CD14-positive monocyte (primary cell): ENCODE measurements around the gene SNCB. TPM values are rescaled to one million over a fixed set of nuclear protein-coding genes. Genes with fewer than 3 reads are reported as not detected.

Experiments
- DNase-seq, 3 donors: peaks; one replicate each; pipeline ENCODE4 v3.0.0-alpha.2; 2011 to 2022
- H2AFZ ChIP-seq: 2 replicates; pipeline ENCODE4 v1.6.0; 2012; ENCODE audit warnings: mild to moderate bottlenecking, low read depth, low read length, inconsistent platforms; ENCODE audit not compliant: insufficient read depth, poor library complexity, severe bottlenecking
- H3K27ac ChIP-seq, 2 donors: 1 replicate in 1 of 2; 2 replicates in 1 of 2; pipeline ENCODE4 v1.5.1; 2012 to 2013; ENCODE audit warnings: low read length in 2 of 2, control low read depth in 1 of 2, inconsistent platforms in 1 of 2, low read depth in 1 of 2, mild to moderate bottlenecking in 1 of 2
- H3K27me3 ChIP-seq, 2 donors: one replicate each; pipeline versions ENCODE4 v1.6.0 to v1.6.1; 2011 to 2013; ENCODE audit warnings: low read length in 2 of 2; ENCODE audit not compliant: control insufficient read depth in 2 of 2, insufficient read depth in 2 of 2
- H3K36me3 ChIP-seq, 2 donors: replicated peaks in 1 of 2; 1 replicate in 1 of 2; 2 replicates in 1 of 2; pipeline versions ENCODE4 v1.5.1 to v1.6.1; 2012 to 2013; ENCODE audit warnings: low read length in 2 of 2, control low read depth in 1 of 2, inconsistent platforms in 1 of 2, mild to moderate bottlenecking in 1 of 2; ENCODE audit not compliant: insufficient read depth in 2 of 2, control insufficient read depth in 1 of 2
- H3K4me1 ChIP-seq, 2 donors: 1 replicate in 1 of 2; 2 replicates in 1 of 2; pipeline versions ENCODE4 v1.5.1 to v1.6.1; 2012 to 2013; ENCODE audit warnings: low read length in 2 of 2, control low read depth in 1 of 2, inconsistent platforms in 1 of 2, mild to moderate bottlenecking in 1 of 2, moderate library complexity in 1 of 2; ENCODE audit not compliant: insufficient read depth in 2 of 2, control insufficient read depth in 1 of 2
- H3K4me2 ChIP-seq: replicated peaks from 2 replicates; pipeline ENCODE3; 2012; ENCODE audit warnings: low read length, moderate library complexity, mild to moderate bottlenecking; ENCODE audit not compliant: poor library complexity, severe bottlenecking; ENCODE audit errors: extremely low read depth
- H3K4me3 ChIP-seq, 3 experiments: fragments of 200-600 bp in 1 of 3; sonication (generic) in 1 of 3; replicated peaks in 1 of 3; 1 replicate in 2 of 3; 2 replicates in 1 of 3; pipeline ENCODE4 v1.5.1; 2011 to 2013; ENCODE audit warnings: low read length in 3 of 3, mild to moderate bottlenecking in 3 of 3, control low read depth in 2 of 3, low read depth in 2 of 3, inconsistent platforms in 1 of 3, moderate library complexity in 1 of 3
- H3K79me2 ChIP-seq: 2 replicates; pipeline ENCODE4 v1.6.0; 2012; ENCODE audit warnings: mild to moderate bottlenecking, control low read depth, inconsistent platforms, low read length, moderate library complexity; ENCODE audit not compliant: insufficient read depth
- H3K9ac ChIP-seq: 2 replicates; pipeline ENCODE4 v1.6.0; 2017; ENCODE audit warnings: low read length, mild to moderate bottlenecking; ENCODE audit not compliant: insufficient read depth, poor library complexity, severe bottlenecking
- H3K9me3 ChIP-seq, 2 donors: replicated peaks in 1 of 2; 1 replicate in 1 of 2; 2 replicates in 1 of 2; pipeline versions ENCODE4 v1.5.1 to v1.6.1; 2012 to 2013; ENCODE audit warnings: low read length in 2 of 2, control low read depth in 1 of 2; ENCODE audit not compliant: control insufficient read depth in 1 of 2, insufficient read depth in 1 of 2
- H4K20me1 ChIP-seq: 2 replicates; pipeline ENCODE4 v1.6.0; 2012; ENCODE audit warnings: mild to moderate bottlenecking, low read length, control low read depth, moderate library complexity; ENCODE audit not compliant: insufficient read depth
- H3K27ac Mint-ChIP-seq, 7 donors: one replicate each; pipeline ENCODE4 v1.8.0; 2020; ENCODE audit warnings: mild to moderate bottlenecking in 7 of 7, mixed read lengths in 7 of 7, moderate library complexity in 6 of 7, inconsistent platforms in 2 of 7
- H3K27me3 Mint-ChIP-seq, 3 donors: one replicate each; pipeline ENCODE4 v1.8.0; 2021 to 2022; ENCODE audit warnings: low read depth in 3 of 3, mild to moderate bottlenecking in 3 of 3, mixed read lengths in 3 of 3, moderate library complexity in 3 of 3, inconsistent platforms in 1 of 3
- H3K36me3 Mint-ChIP-seq, 2 donors: one replicate each; pipeline ENCODE4 v1.8.0; 2020; ENCODE audit warnings: mixed read lengths in 2 of 2, inconsistent platforms in 1 of 2, mild to moderate bottlenecking in 1 of 2
- H3K4me1 Mint-ChIP-seq: one replicate; pipeline ENCODE4 v1.8.0; 2020; ENCODE audit warnings: mild to moderate bottlenecking, mixed read lengths
- H3K4me3 Mint-ChIP-seq, 2 donors: one replicate each; pipeline ENCODE4 v1.8.0; 2020; ENCODE audit warnings: mild to moderate bottlenecking in 2 of 2, mixed read lengths in 2 of 2, moderate library complexity in 1 of 2
- H3K9me3 Mint-ChIP-seq, 7 donors: one replicate each; pipeline ENCODE4 v1.8.0; 2020 to 2022; ENCODE audit warnings: mixed read lengths in 7 of 7, mild to moderate bottlenecking in 6 of 7, moderate library complexity in 6 of 7, inconsistent platforms in 2 of 7
- CTCF ChIP-seq: fragments of 200-600 bp; IDR thresholded peaks from one replicate; pipeline ENCODE4 v1.8.0; 2022; ENCODE audit warnings: antibody characterized with exemption, mild to moderate bottlenecking
- WGBS: methylation state at CpG from one replicate; pipeline ENCODE4 v1.1.5; 2013; ENCODE audit warnings: missing lambda C conversion rate; ENCODE audit not compliant: insufficient coverage; 5-methylcytosine and 5-hydroxymethylcytosine counted together
- intact Hi-C, 2 donors: fragments of 100-400 bp; cut with micrococcal nuclease; formaldehyde crosslinking; loops; one replicate each; pipeline versions ENCODE4 v1.15.0 to v1.15.1; 2023
- polyA plus RNA-seq, 3 donors: library from polyadenylated mRNA; depleted of rRNA in 1 of 3; unstranded in 2 of 3; stranded (reverse) in 1 of 3; fragments of 300-500 nt in 2 of 3; fragments of >200 nt in 1 of 3; fragmentation: Illumina TruSeq in 2 of 3; gene quantifications; 1 replicate in 2 of 3; 2 replicates in 1 of 3; pipeline ENCODE4 v1.2.3, GENCODE V29; 2012 to 2021

Gene SNCB
- polyA plus RNA-seq, 3 donors, result not detected

- H3K9me3 Mint-ChIP-seq, result peaks cover 0 to 3% (median 0%) of the 10 kb centered on the region in 7 donors
- Histone ChIP-seq H2AFZ (peak within 1 kb of the TSS; percentile 90), H4K20me1 (peaks cover 14% of the 10 kb centered on the region), H3K9ac (peak within 1 kb of the TSS; percentile 78), H3K4me2 (peak within 1 kb of the TSS; percentile 97), H3K4me1 (peaks cover 22 to 28% of the 10 kb centered on the region in 2 donors), H3K79me2 (no peaks in the 10 kb centered on the region), H3K9me3 (no peaks in the 10 kb centered on the region), H3K36me3 (no peaks in the 10 kb centered on the region), H3K27me3 (no peaks in the 10 kb centered on the region), H3K4me3 (peak within 1 kb of the TSS; percentile 60 to 88 (median 69)), H3K27ac (peak within 1 kb of the TSS in 1 of 2 donors; percentile 74)
- H3K4me3 Mint-ChIP-seq, result peak within 1 kb of the TSS; percentile 84 to 92
- H3K27me3 Mint-ChIP-seq, result peaks cover 2 to 5% (median 4%) of the 10 kb centered on the region in 3 donors
- intact Hi-C loops, result loop anchor here in 1 of 2 donors (5.0 kb wide), 1 partner anchor 110 kb away; the partner anchor contains the start of gene RNF44
- DNase-seq, result peak; percentile 96 to 99 (median 98)
- WGBS, result under 1% methylated on average over 54 of the region's 63 CpGs
- H3K27ac Mint-ChIP-seq, result peak within 1 kb of the TSS; percentile 32 to 85 (median 74)
- peaks cover 2 to 5% of the 10 kb centered on the region in 2 donors for H3K36me3 Mint-ChIP-seq
- no peak for TF ChIP-seq CTCF
- H3K4me1 Mint-ChIP-seq, result peaks cover 32% of the 10 kb centered on the region
Observed at GRCh38 chr5:176647030-176647842, 16.9 kb upstream of the SNCB start, which contains the start of gene TSPAN17. Gene TSPAN17 (plus strand): TSS chr5:176647484. CDS start chr5:176647616, 132 bp downstream.

DNA sequence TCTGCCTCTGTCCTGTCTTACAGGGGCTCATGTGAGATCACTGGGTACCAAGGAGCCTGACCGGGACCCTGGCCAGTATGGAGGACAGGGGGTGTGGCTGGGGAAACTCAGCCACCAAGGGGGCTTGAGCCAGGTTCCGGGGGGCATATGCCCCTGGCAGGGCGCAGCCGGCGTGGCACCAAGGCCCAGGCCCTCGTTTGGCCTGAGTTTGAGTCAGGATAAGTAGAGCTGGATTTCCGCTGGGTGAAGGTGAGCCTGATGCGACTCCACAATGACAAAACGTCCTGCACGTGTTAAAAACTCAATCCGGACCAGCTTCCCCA, 16.3 kb upstream of the SNCB start:
- WGBS, result 23% methylated on average over 8 of the region's 11 CpGs
- intact Hi-C loops, result loop anchor here in 1 of 2 donors (5.0 kb wide), 1 partner anchor 109 kb away; the partner anchor contains the start of gene RNF44

More for the DNA sequence above, 16.3 kb upstream of the SNCB start:
- peaks cover 22 to 28% of the 10 kb centered on the region in 2 donors for H3K4me1 ChIP-seq
- peaks cover 8% of the 10 kb centered on the region for H4K20me1 ChIP-seq
- Mint-ChIP-seq H3K27ac (peak overlapping the region; percentile 26 to 83 (median 74)), H3K4me3 (peak overlapping the region; percentile 83 to 90), H3K36me3 (peaks cover 2 to 5% of the 10 kb centered on the region in 2 donors), H3K4me1 (peaks cover 32% of the 10 kb centered on the region), H3K27me3 (peaks cover 2 to 5% (median 4%) of the 10 kb centered on the region in 3 donors), H3K9me3 (peaks cover 0 to 3% (median 0%) of the 10 kb centered on the region in 7 donors)
- no peaks in the 10 kb centered on the region for H3K36me3 ChIP-seq
- no peak for DNase-seq
- peak overlapping the region in 1 of 2 donors; percentile 59 for H3K27ac ChIP-seq
- no peak for TF ChIP-seq CTCF
- H3K4me2 ChIP-seq, result peak overlapping the region; percentile 97
- H3K9ac ChIP-seq, result peak overlapping the region; percentile 47
- peak overlapping the region; percentile 24 to 88 (median 69) for H3K4me3 ChIP-seq
- no peaks in the 10 kb centered on the region for H3K9me3 ChIP-seq
- H3K79me2 ChIP-seq, result no peaks in the 10 kb centered on the region
- peak overlapping the region; percentile 90 for H2AFZ ChIP-seq
- no peaks in the 10 kb centered on the region for H3K27me3 ChIP-seq
